ENCODE data around the gene SH3BGRL2. TPM values are rescaled to one million over a fixed set of nuclear protein-coding genes. Genes with fewer than 3 reads are reported as not detected.
"Not testable (repeated sequence)": the region's sequence is repeated elsewhere in the genome, so short reads cannot be mapped to it uniquely, and the experiment has no call there.

Gene SH3BGRL2
- polyA plus RNA-seq, 10 donors: 6.4 to 9.8 (median 9.2) TPM

GRCh38 chr6:79647741-79648140 is 16.6 kb downstream of the SH3BGRL2 start:
- no peak for DNase-seq

- no peak for DNase-seq
Observed at GRCh38 chr6:79648328-79648727, 17.2 kb downstream of the SH3BGRL2 start.

GRCh38 chr6:79649016-79649415 is 17.9 kb downstream of the SH3BGRL2 start:
- no peak for DNase-seq

DNA sequence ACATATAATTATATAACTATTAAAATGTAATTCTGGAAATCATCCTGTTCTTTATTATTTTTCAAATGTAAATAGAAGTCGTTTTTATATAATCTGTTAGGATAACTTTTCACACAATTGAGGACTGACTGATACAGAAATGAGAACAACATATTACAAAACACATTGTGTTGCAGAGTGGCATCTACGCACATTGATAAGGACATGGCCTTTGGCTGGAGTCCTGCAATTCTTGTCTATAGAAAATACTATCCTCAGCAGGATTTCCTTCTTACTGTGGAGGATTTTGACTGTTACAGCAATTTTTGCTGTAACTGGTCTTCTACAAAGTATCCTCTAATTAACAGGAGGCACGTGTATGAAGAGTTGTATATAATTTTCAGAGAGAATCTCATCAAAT is 19.8 kb downstream of the SH3BGRL2 start:
- no peak for DNase-seq

DNA sequence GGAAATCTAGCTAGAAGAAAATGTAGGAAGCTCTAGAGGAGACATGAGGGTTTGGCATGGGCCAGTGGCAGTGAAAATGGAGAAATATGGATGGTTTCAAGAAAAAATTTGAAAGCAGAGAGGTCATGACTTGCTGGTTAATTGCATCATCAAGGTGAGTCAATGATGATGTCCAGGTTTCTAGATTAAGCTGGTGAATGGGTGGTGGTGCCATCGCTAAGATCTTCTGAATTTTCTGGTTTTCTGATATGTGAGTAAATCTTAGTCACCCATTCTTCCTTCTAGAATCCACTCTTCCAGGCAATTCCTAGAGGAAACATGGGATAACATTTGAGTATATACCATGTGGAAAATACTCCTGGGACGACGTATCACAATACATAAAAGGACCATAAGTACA is 25.0 kb downstream of the SH3BGRL2 start:
- DNase-seq: no peak

DNA sequence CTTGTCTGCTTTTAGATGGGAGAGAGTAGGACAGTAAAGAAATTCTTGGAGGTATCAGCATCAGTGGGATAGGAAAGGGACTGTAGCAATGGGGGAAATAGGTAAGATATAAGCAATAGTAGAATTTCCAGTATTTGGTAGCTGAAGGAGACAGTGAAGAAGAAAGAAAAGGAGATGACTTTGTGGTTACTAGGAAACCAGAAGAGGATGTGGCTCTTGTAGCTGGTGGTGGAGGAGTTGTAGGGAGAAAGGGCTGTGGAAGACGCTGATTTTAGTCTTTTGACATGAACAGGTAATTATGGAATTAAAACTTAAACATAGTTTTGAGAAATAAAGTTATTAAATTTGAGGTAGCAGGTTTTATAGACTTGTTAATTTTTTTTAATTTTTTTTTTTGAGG is 26.1 kb downstream of the SH3BGRL2 start:
- no peak for DNase-seq

- not testable (repeated sequence) for DNase-seq
Observed at GRCh38 chr6:79663655-79664054, 32.5 kb downstream of the SH3BGRL2 start.

DNA sequence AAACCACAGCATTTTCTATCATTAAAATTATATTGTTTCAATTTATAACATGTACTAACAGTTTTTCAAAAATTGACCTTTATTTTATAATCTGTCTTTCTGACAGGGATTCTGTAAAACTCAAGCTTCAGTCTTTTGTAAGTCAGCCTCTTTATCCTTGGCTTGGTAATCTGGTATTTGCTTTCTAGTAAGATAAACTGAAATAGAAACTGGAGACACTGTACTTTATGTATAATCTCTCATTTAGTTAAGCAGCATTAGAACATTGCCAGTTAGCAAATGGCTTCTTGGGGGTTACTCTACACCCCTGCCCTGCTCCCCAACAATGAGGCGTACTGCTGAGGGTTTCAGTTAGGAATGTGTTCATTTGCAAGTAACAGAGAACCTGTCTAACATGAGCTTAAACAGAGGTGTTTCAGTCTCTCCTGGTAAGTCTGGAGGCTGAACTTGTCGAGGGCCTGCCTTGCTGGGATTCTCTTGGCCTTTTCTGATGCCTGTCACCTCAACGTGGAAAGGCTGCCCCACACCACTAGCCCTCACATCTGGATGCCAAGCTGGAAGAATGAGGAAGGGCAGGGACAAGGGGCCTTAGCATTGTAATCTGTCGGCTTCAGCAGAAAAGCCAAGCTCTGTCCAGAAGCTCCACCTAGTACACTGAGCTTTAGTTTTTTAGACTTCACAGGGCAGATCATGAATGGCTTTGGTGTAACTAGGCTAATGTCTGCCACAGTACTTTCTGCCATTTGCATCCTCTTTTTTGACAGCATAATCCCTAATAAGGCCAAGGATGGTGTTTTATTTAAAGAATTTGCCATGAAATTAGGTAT is 34.8 kb downstream of the SH3BGRL2 start:
- DNase-seq: no peak

GRCh38 chr6:79666634-79667033 is 35.5 kb downstream of the SH3BGRL2 start:
- DNase-seq: no peak

DNA sequence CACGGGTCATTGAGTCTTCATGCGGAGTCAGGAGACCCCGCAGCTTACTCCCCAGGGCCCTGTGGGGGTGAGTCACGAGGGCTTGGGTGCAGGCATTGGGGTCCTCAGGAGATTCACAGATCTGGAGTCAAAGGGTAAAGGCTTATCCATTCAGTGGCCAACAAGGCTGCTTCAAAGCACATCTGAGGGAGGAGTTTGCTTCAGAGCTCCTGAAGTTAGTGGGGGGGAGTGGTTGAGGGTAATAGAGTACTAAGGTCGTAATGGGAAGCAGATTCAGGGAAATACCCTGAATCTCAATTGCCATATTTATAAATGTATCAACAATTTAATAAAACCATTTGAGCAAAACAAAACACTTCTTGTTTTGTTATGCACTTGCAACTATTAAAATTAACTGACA is 37.3 kb downstream of the SH3BGRL2 start:
- no peak for DNase-seq

DNA sequence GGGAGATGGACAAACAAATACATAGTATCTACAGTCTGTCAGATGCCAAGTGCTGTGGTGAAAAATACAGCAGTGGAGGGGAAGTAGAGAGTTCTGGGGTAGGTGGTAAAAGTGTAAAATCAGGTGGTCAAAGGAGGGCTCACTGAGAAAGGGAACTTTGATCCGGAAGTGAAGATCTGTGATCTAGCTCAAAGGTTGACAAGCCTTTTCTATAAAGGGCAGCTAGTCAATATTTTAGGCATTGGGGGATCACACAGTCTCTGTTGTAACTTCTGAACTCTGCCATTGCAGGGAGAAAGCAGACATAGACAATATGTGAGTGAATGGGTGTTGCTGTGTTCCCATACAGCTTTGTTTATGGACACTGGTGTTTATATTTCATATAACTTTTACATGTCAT is 38.6 kb downstream of the SH3BGRL2 start:
- DNase-seq: no peak

GRCh38 chr6:79670789-79671188 is 39.7 kb downstream of the SH3BGRL2 start:
- no peak for DNase-seq

DNA sequence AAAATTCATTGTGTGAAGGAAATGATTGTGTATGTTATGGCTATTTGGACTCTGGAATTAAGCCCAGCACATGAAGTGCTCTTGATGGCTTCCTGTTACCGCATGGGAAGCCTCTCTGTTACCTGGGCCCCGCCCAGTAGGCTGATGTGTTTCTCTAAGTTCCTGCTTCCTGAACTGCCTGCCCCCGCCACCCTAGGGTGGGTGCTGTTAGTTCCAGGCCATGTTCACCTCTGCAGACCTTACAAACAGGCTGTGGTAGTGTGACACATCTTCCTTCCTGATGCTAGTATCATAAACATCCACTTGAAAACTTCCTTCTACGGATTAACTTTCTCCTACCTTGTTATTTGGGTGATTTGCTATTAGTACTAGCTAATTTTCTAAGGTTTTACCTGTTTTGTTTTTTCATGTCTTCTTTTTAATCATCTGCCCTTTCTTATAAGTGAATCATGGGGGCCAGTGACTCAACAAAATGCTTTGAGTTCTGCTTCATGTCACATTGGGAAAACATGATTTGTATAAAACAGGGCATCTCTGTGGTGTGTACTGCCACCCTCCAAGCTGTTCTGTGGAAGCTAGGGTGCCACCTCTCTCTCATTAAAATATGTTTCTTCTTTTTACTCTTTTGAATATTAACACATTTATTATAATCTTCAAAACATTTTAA is 40.6 kb downstream of the SH3BGRL2 start:
- DNase-seq: no peak

GRCh38 chr6:79672631-79673111 is 41.5 kb downstream of the SH3BGRL2 start:
- no peak for DNase-seq

DNA sequence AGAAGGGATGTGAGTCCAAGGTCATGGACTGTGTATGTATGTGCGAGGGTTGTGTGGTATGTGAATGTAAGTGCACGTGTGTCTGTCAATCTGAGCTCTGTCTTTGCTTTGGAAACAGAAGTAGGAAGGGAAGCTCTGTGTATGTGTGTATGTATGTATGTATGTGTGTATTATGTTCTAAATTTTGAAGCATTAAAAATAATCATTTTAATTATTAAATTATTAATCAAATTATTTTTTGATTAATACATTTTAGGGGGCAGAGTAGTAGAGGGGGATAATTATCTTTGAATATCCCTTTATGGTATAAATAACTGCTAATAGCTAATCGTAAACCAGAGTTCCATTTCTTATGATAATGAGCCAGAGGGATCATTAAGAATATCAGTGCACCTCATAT is 42.8 kb downstream of the SH3BGRL2 start:
- no peak for DNase-seq

DNA sequence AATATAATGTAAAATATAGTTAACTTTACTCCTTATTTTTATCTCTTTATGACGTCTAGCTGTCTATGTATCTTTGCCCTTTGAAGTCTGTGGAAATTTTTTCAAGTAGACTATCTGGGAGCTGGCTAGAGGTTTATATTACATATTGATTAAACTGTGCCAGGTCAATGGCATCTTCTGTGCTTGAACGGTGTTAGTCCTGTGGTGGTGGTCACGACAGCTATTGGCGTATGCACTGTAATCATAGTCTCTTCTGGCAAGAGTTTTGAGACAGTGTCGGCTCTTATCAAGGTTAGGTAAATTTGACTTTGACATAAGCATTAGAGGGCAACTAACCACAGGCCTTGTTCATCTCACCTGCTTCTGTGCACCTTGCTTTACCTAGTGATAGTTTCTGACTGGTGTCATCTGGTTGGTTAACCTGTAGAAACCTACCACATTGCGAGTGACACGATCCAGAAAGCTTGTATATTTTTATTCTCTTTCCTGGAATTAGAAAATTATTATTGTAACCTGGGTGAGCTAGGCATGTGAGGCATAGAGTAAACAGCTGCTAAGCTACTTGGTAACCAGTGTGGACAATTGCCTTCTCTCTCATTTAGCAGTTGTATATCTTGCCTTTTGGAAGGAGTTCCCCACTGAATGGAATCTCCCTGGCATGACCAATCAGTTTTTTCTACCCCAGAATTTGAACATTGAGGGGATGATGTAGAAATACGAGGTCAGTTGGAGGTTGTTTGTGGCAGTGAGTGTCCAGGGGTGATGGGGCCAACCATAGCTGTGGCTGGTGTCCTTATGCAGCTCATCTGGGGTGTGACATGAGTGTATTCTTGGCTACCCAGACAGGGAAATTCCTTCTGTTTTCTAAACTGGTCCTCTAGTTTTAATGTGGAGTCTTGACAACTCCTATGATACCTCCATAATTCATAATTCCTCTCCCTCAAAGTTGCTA is 45.9 kb downstream of the SH3BGRL2 start:
- DNase-seq: no peak

DNA sequence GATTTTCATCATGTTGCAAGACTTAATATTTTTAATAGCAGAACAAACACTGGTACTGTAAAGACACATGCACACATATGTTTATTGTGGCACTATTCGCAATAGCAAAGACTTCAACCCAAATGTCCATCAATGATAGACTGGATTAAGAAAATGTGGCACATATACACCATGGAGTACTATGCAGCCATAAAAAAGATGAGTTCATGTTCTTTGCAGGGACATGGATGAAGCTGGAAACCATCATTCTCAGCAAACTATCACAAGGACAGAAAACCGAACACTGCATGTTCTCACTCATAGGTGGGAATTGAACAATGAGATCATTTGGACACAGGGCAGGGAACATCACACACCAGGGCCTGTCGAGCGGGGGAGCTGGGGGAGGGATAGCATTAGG is 51.6 kb downstream of the SH3BGRL2 start:
- DNase-seq: not testable (repeated sequence)

- DNase-seq: no peak
Observed at GRCh38 chr6:79684876-79685275, 53.7 kb downstream of the SH3BGRL2 start.

GRCh38 chr6:79686707-79687309 is 55.7 kb downstream of the SH3BGRL2 start:
- no peak for DNase-seq

DNA sequence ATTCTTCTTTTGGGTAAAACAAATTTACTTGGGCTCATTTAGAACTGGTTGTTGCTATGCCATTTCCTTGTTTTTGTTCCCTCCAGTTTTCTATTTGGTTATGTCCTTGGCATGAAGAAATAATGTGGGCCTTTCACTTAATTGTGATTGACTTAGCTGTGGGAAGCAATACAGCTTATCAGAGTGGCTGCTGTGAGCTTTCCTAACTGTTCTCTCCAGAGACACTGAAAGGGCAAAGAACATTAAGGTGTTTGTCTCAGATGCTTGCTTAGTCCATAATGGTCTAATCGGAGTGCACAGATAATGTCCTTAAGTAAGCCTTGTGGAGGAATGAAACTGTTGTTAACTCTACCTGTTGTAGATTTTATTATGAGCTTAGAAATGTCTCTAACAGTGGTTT is 56.6 kb downstream of the SH3BGRL2 start:
- no peak for DNase-seq

DNA sequence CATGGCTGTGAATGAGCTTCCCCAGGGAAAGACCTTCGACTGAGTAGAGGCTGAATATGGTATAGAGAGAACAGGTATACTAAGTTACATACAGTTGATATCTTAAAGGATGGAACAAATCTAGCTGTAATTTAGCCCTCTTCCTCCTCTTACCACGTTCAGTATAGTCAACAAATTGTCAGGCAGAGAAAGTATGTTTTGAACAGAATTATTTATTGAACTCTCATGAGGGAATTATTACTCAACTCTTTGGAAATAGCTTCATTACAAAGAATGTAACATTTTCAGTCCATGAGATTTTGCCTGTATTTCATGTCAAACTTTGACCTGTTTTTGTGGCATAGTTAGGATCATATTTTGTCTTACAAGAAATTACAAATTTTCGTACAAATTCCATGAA is 63.0 kb downstream of the SH3BGRL2 start:
- DNase-seq: no peak

Measured in muscle of back (tissue), 11 donors.